HFFc6 (cell line): Measurements from ENCODE around the gene COL28A1. TPM values are rescaled to one million over a fixed set of nuclear protein-coding genes. Genes with fewer than 3 reads are reported as not detected.

ENCODE experiments used
- DNase-seq: peaks from one replicate; pipeline ENCODE4 v3.0.0-alpha.2; 2018
- H3K27ac Mint-ChIP-seq: 2 replicates; pipeline ENCODE4 v1.8.0; 2020; ENCODE audit warnings: mild to moderate bottlenecking, mixed read lengths
- H3K27me3 Mint-ChIP-seq: 2 replicates; pipeline ENCODE4 v1.8.0; 2021; ENCODE audit warnings: mild to moderate bottlenecking, moderate library complexity, mixed read lengths; ENCODE audit not compliant: insufficient read depth
- H3K36me3 Mint-ChIP-seq: 2 replicates; pipeline ENCODE4 v1.8.0; 2021; ENCODE audit warnings: low read depth, mixed read lengths
- H3K4me1 Mint-ChIP-seq: 2 replicates; pipeline ENCODE4 v1.8.0; 2020; ENCODE audit warnings: low read depth, mixed read lengths
- H3K4me3 Mint-ChIP-seq: 2 replicates; pipeline ENCODE4 v1.8.0; 2020; ENCODE audit warnings: mild to moderate bottlenecking, moderate library complexity, mixed read lengths
- H3K9me3 Mint-ChIP-seq: 2 replicates; pipeline ENCODE4 v1.8.0; 2020; ENCODE audit warnings: mild to moderate bottlenecking, mixed read lengths
- CTCF ChIP-seq: fragments of 200-600 bp; sonication (generic); IDR thresholded peaks from 2 replicates; pipeline ENCODE4 v1.5.0; 2021; ENCODE audit warnings: antibody characterized with exemption, mild to moderate bottlenecking
- total RNA-seq, 6 experiments: library from RNA; stranded (reverse); fragmentation: NEBNext Ultra II Directional; extraction: Animal tissue kit (Norgen Biotek cat#: 25700); gene quantifications; 2 replicates in 1 of 6; 3 replicates in 5 of 6; pipeline ENCODE4 v1.2.3, GENCODE V29; 2021

COL28A1 gene
- total RNA-seq, 6 experiments from 2014 or later, result 0.07 to 0.14 TPM; not detected in 4

DNA sequence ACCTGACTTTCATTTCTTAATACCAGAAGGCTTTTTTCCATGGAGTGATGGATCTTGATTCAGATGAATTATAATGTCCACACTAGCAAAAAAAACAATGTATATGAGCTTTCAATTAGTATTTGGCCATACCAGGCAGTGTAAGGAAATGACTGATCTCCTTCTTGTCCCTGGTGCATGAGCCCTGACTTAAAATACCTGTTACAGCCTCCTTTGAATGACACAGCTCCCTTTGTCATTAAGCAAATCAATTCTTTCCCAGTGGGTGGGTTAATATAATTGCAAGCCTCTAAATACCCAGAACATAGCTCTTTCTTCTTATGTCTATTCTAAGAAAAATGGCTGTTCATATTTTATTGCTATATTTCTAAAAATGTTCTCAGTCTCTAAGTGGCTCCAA is 188.6 kb downstream of the COL28A1 start:
- no peaks in the 10 kb centered on the region for H3K4me1 Mint-ChIP-seq
- no peak for TF ChIP-seq CTCF
- H3K9me3 Mint-ChIP-seq, result no peaks in the 10 kb centered on the region
- no peak overlapping the region for H3K27ac Mint-ChIP-seq
- no peaks in the 10 kb centered on the region for H3K36me3 Mint-ChIP-seq
- no peak overlapping the region for H3K4me3 Mint-ChIP-seq
- H3K27me3 Mint-ChIP-seq, result peaks cover 10% of the 10 kb centered on the region
- DNase-seq, result no peak

DNA sequence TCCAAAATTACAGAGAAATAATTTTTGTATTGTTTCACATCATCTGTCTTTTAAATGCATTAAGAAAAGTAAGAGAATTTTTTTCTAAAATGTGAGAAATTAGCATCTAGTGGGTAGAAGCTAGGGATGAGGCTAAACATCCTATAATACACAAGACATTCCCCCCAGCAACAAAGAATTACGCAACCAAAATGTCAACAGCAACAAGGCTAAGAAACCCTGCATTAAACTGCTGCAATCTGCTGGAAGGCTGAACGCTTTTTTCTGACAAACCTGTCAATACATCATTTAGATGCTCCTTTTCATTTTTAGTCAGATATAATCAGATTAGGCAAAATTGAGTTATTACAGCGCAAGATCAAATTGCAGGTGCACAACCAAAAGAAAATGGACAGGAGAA is 191.1 kb downstream of the COL28A1 start:
- no peak for TF ChIP-seq CTCF
- H3K4me3 Mint-ChIP-seq, result no peak overlapping the region

GRCh38 chr7:7335909-7336308 is 199.8 kb downstream of the COL28A1 start:
- Mint-ChIP-seq H3K4me3 (no peak overlapping the region), H3K27me3 (peaks cover 6% of the 10 kb centered on the region), H3K9me3 (no peaks in the 10 kb centered on the region), H3K4me1 (no peaks in the 10 kb centered on the region), H3K27ac (no peak overlapping the region), H3K36me3 (no peaks in the 10 kb centered on the region)
- no peak for DNase-seq
- TF ChIP-seq CTCF, result no peak

More for the DNA sequence above, 191.1 kb downstream of the COL28A1 start:
- DNase-seq, result no peak
- Mint-ChIP-seq H3K27ac (no peak overlapping the region), H3K9me3 (no peaks in the 10 kb centered on the region), H3K27me3 (peaks cover 11% of the 10 kb centered on the region), H3K4me1 (no peaks in the 10 kb centered on the region), H3K36me3 (no peaks in the 10 kb centered on the region)

DNA sequence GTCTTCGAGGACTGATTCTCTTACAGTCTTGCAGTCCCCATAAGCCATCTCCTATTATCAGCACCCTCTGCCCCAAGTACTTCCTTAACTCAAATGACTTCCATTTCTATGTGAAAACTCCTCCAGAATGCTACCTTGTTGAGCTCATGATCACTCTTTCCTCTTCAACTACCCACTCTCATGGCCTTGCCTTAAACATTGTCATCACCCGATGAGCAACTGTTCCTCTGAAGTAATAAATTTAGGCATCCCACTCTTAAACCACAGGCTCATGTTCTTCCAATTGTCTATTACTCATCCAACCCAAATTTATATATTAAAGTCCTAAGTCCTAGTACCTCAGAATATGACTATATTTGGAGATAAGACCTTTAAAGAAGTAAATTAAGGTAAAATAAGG is 200.5 kb downstream of the COL28A1 start:
- H3K27ac Mint-ChIP-seq, result no peak overlapping the region
- no peak overlapping the region for H3K4me3 Mint-ChIP-seq
- no peaks in the 10 kb centered on the region for H3K9me3 Mint-ChIP-seq
- DNase-seq, result no peak
- no peaks in the 10 kb centered on the region for H3K36me3 Mint-ChIP-seq
- peaks cover 4% of the 10 kb centered on the region for H3K27me3 Mint-ChIP-seq
- no peaks in the 10 kb centered on the region for H3K4me1 Mint-ChIP-seq
- TF ChIP-seq CTCF, result no peak

GRCh38 chr7:7333610-7334009 is 202.1 kb downstream of the COL28A1 start:
- Mint-ChIP-seq H3K9me3 (no peaks in the 10 kb centered on the region), H3K4me1 (no peaks in the 10 kb centered on the region), H3K27ac (no peak overlapping the region), H3K4me3 (no peak overlapping the region), H3K27me3 (peaks cover 4% of the 10 kb centered on the region), H3K36me3 (no peaks in the 10 kb centered on the region)
- no peak for TF ChIP-seq CTCF
- no peak for DNase-seq

DNA sequence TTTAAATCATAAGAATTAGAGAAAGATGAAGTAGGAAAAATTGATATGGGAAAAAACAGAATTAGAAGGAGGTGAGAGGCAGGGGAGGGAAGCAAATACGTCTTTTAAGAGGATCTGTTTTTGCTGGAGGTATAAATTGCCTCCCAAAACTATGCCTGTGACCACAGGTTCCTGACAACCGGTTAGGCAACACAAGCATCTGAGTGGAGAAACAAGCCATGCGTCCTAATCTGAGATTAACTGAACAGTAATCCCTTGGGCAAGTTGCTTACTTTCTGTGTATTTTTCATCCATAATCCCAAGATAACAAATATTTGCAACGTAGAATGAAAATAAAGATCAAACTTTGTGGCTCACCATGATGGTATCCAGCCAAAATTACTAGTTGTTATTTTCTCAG is 204.2 kb downstream of the COL28A1 start:
- H3K27ac Mint-ChIP-seq, result no peak overlapping the region
- no peak for TF ChIP-seq CTCF
- H3K4me3 Mint-ChIP-seq, result no peak overlapping the region
- H3K9me3 Mint-ChIP-seq, result no peaks in the 10 kb centered on the region
- no peaks in the 10 kb centered on the region for H3K36me3 Mint-ChIP-seq
- DNase-seq, result no peak
- no peaks in the 10 kb centered on the region for H3K4me1 Mint-ChIP-seq
- peaks cover 4% of the 10 kb centered on the region for H3K27me3 Mint-ChIP-seq
